Heart left ventricle (tissue), 16 donors: ENCODE data around the gene LPAR5. TPM values are rescaled to one million over a fixed set of nuclear protein-coding genes. Genes with fewer than 3 reads are reported as not detected.
A peak's percentile ranks its signal among the peaks of the same experiment; 100 is the strongest.

Experiments
- ATAC-seq, 4 donors: fragments of 200-7000 bp; cut with Tn5 transposase; one replicate each; pipeline ENCODE4 v1.9.1; 2020 to 2022; ENCODE audit warnings: moderate library complexity in 4 of 4, mild to moderate bottlenecking in 3 of 4, moderate number of reproducible peaks in 1 of 4
- DNase-seq, 5 donors: peaks; one replicate each; pipeline ENCODE4 v3.0.0-alpha.2; 2020
- H3K27ac ChIP-seq, 12 donors: fragments of 200-600 bp; sonication (generic) in 4 of 12; one replicate each; pipeline versions ENCODE4 v1.5.0 to v1.8.0; 2016 to 2022; ENCODE audit warnings: mild to moderate bottlenecking in 2 of 12
- H3K27me3 ChIP-seq, 9 donors: fragments of 200-600 bp; sonication (generic) in 2 of 9; one replicate each; pipeline versions ENCODE4 v1.5.1 to v1.8.0; 2016 to 2022; ENCODE audit warnings: mild to moderate bottlenecking in 3 of 9
- H3K36me3 ChIP-seq, 9 donors: fragments of 200-600 bp; sonication (generic) in 2 of 9; one replicate each; pipeline versions ENCODE4 v1.5.0 to v1.8.0; 2018 to 2022; ENCODE audit warnings: mild to moderate bottlenecking in 2 of 9
- H3K4me1 ChIP-seq, 12 donors: fragments of 200-600 bp; sonication (generic) in 4 of 12; one replicate each; pipeline versions ENCODE4 v1.5.0 to v1.8.0; 2016 to 2022; ENCODE audit warnings: mild to moderate bottlenecking in 3 of 12
- H3K4me3 ChIP-seq, 12 donors: fragments of 200-600 bp; sonication (generic) in 4 of 12; one replicate each; pipeline versions ENCODE4 v1.5.0 to v1.8.0; 2017 to 2022; ENCODE audit warnings: mild to moderate bottlenecking in 9 of 12, moderate library complexity in 4 of 12
- H3K9me3 ChIP-seq, 12 donors: fragments of 200-600 bp; sonication (generic) in 4 of 12; one replicate each; pipeline versions ENCODE4 v1.5.0 to v1.8.0; 2016 to 2022; ENCODE audit warnings: mild to moderate bottlenecking in 1 of 12
- CTCF ChIP-seq, 12 donors: fragments of 200-600 bp; sonication (generic) in 4 of 12; IDR thresholded peaks; one replicate each; pipeline versions ENCODE4 v1.5.0 to v1.8.0; 2018 to 2022; ENCODE audit warnings: antibody characterized with exemption in 12 of 12, mild to moderate bottlenecking in 5 of 12
- POLR2A ChIP-seq, 2 donors: fragments of 450-650 bp; IDR thresholded peaks; one replicate each; pipeline ENCODE4 v1.6.1; 2017; ENCODE audit warnings: antibody characterized with exemption in 2 of 2, mild to moderate bottlenecking in 2 of 2, moderate library complexity in 2 of 2
- WGBS, 4 donors: extraction: QIAGEN DNeasy Blood & Tissue Kit in 2 of 4; methylation state at CpG; one replicate each; pipeline versions ENCODE4 v1.1.5 to v1.1.7; 2013 to 2018; 5-methylcytosine and 5-hydroxymethylcytosine counted together
- intact Hi-C, 10 donors: fragments of 100-400 bp; cut with DNase I; formaldehyde crosslinking; loops; one replicate each; pipeline versions ENCODE4 v1.11.1 to v1.14.2; 2022
- polyA plus RNA-seq, 2 donors: library from polyadenylated mRNA; stranded (reverse); fragments of 200-250 nt; gene quantifications; one replicate each; pipeline ENCODE4 v1.2.3, GENCODE V29; 2013
- total RNA-seq, 9 donors: library from RNA; depleted of rRNA in 2 of 9; stranded (reverse); fragments of >200 nt in 2 of 9; fragmentation: NEBNext Ultra II Directional in 3 of 9; extraction: Animal tissue kit (Norgen Biotek cat#: 25700) in 3 of 9; gene quantifications; one replicate each; pipeline versions ENCODE4 v1.1.0 to v1.2.4, GENCODE V29; 2016 to 2023
- donor health status: ischemic (EF 13 %, LVEDD 7.1; RV severe dilation, severe dysfunction).
- donor health status: healthy with polysubstance abuse.
- donor health status: DM: no; HTN: yes; CAD: no.
- donor health status: DM: no; HTN: no; CAD: no.
- donor health status: ischemic (EF 25% LVEDD 6.9; RV normal size, moderate dysfunction).
- donor health status: ischemic (EF 25% LVEDD 5.7; RV mildly dilated, moderate dysfunction).
- donor health status: healthy.
- donor health status: DM: yes; HTN: yes; CAD: no.
- donor health status: ischemic (EF 35%, LVEDD 5.7; RV mildly dilated, moderate dysfunction).
- donor health status: nonischemic (EF 11% LVEDD 7.7; RV severe dilation, severe dysfunction).
- donor health status: DM: yes; HTN: yes; CAD: no.
- donor health status: PGD.
- donor health status: ischemic (EF 29% LVEDD 5.4; RV normal size, mild dysfunction).
- donor health status: nonischemic (EF 23%, LVEDD 6.1; RV moderate dilation, normal function).

Gene LPAR5
- total and polyA plus RNA-seq, 11 donors = 3.5 to 11.7 (median 4.7) TPM

- 32 to 45% (median 39%) methylated on average over 64 to 88 of the region's 88 CpGs for WGBS, 4 donors
- H3K36me3 ChIP-seq = peaks cover 0 to 8% (median 0%) of the 10 kb centered on the region in 9 donors
- no peak for TF ChIP-seq POLR2A (IDR thresholded peaks at IDR 0.05)
- peak; percentile 29 to 68 (median 50) for TF ChIP-seq CTCF (IDR thresholded peaks at IDR 0.05)
- peak in 3 of 5 donors; percentile 51 to 87 (median 53) for DNase-seq
- no peaks in the 10 kb centered on the region for H3K9me3 ChIP-seq
- H3K27me3 ChIP-seq = peaks cover 0 to 15% (median 0%) of the 10 kb centered on the region in 9 donors
- ATAC-seq = peak in 3 of 4 donors; percentile 22 to 48 (median 45)
- H3K4me1 ChIP-seq = peaks cover 0 to 40% (median 0%) of the 10 kb centered on the region in 12 donors
- intact Hi-C loops = loop anchor here in 1 of 10 donors (10.0 kb wide), 1 partner anchor 74 kb away; no protein-coding TSS in a partner anchor
- H3K27ac ChIP-seq = no peak overlapping the region
- H3K4me3 ChIP-seq = peak overlapping the region in 10 of 12 donors; percentile 3 to 43 (median 28)
Observed at GRCh38 chr12:6620137-6620884, 15.4 kb downstream of the LPAR5 start.

- ATAC-seq (no peak), DNase-seq (peak in 1 of 5 donors; percentile 33)
- WGBS, 4 donors = 70 to 85% (median 76%) methylated on average over 5 of the region's 5 CpGs
- TF ChIP-seq CTCF (IDR thresholded peaks at IDR 0.05) (no peak), POLR2A (IDR thresholded peaks at IDR 0.05) (no peak)
- H3K36me3 ChIP-seq = peaks cover 0 to 8% (median 0%) of the 10 kb centered on the region in 9 donors
- peak overlapping the region in 2 of 12 donors; percentile 26 to 60 for H3K27ac ChIP-seq
- intact Hi-C loops = loop anchor here in 9 of 10 donors (2.0 to 10.0 kb wide), 12 partner anchors 26 to 209 kb away; partner anchors contain the start of genes P3H3 (in 5 of the 9), ING4 (in 3 of the 9), GPR162 (in 1 of the 9) and LAG3 (in 1 of the 9)
- no peak overlapping the region for H3K4me3 ChIP-seq
- peaks cover 0 to 15% (median 0%) of the 10 kb centered on the region in 9 donors for H3K27me3 ChIP-seq
- H3K9me3 ChIP-seq = no peaks in the 10 kb centered on the region
- peaks cover 0 to 38% (median 6%) of the 10 kb centered on the region in 12 donors for H3K4me1 ChIP-seq
Observed at GRCh38 chr12:6618483-6619225, 17.1 kb downstream of the LPAR5 start.

GRCh38 chr12:6615802-6616201 is 20.0 kb downstream of the LPAR5 start:
- H3K4me1 ChIP-seq = peaks cover 0 to 52% (median 28%) of the 10 kb centered on the region in 12 donors

More at GRCh38 chr12:6615802-6616201, 20.0 kb downstream of the LPAR5 start:
- H3K27me3 ChIP-seq = peaks cover 0 to 15% (median 0%) of the 10 kb centered on the region in 9 donors
- DNase-seq (no peak), ATAC-seq (no peak)
- no peak overlapping the region for H3K4me3 ChIP-seq
- peaks cover 0 to 8% (median 0%) of the 10 kb centered on the region in 9 donors for H3K36me3 ChIP-seq
- peak overlapping the region in 2 of 12 donors; percentile 6 to 93 for H3K27ac ChIP-seq
- TF ChIP-seq POLR2A (IDR thresholded peaks at IDR 0.05) (no peak), CTCF (IDR thresholded peaks at IDR 0.05) (no peak)
- H3K9me3 ChIP-seq = no peaks in the 10 kb centered on the region
- WGBS, 4 donors = 49 to 66% (median 51%) methylated on average over 3 of the region's 3 CpGs
- intact Hi-C loops = loop anchor here in 9 of 10 donors (2.0 to 10.0 kb wide), 14 partner anchors 29 to 211 kb away; partner anchors contain the start of genes P3H3 (in 5 of the 9), ING4 (in 4 of the 9), ZNF384 (in 2 of the 9) and GPR162 (in 1 of the 9)
